Calu3 (cell line): ENCODE measurements around the gene NMT1. TPM values are rescaled to one million over a fixed set of nuclear protein-coding genes. Genes with fewer than 3 reads are reported as not detected.

Experiments
- BruUV-seq: library from RNA; stranded (reverse); fragments of 400-500 nt; replicated peaks from 2 replicates; lab custom pipeline; 2021; lab: Mats Ljungman, UMichigan
- CTCF ChIA-PET: fragments of 300-600 bp; sonication (Branson Sonifier 250); formaldehyde crosslinking; loops from one replicate; lab custom pipeline; 2022; ENCODE audit warnings: antibody characterized with exemption; lab: Charles Lee
- DNase-seq: peaks from one replicate; pipeline ENCODE4 v3.0.0; 2022
- H3K27ac Mint-ChIP-seq: one replicate; pipeline ENCODE4 v1.8.0; 2022; ENCODE audit warnings: mixed read lengths; ENCODE audit not compliant: unreplicated experiment
- H3K27me3 Mint-ChIP-seq: one replicate; pipeline ENCODE4 v1.8.0; 2022; ENCODE audit warnings: mixed read lengths; ENCODE audit not compliant: unreplicated experiment
- H3K36me3 Mint-ChIP-seq: one replicate; pipeline ENCODE4 v1.8.0; 2022; ENCODE audit warnings: mild to moderate bottlenecking, moderate library complexity, mixed read lengths; ENCODE audit not compliant: insufficient read depth, unreplicated experiment
- H3K4me1 Mint-ChIP-seq: one replicate; pipeline ENCODE4 v1.8.0; 2022; ENCODE audit warnings: mild to moderate bottlenecking, low read depth, mixed read lengths; ENCODE audit not compliant: unreplicated experiment
- H3K4me3 Mint-ChIP-seq: one replicate; pipeline ENCODE4 v1.8.0; 2022; ENCODE audit warnings: mild to moderate bottlenecking, low read depth, moderate library complexity, mixed read lengths; ENCODE audit not compliant: unreplicated experiment
- H3K9me3 Mint-ChIP-seq: one replicate; pipeline ENCODE4 v1.8.0; 2022; ENCODE audit warnings: low read depth, mixed read lengths; ENCODE audit not compliant: unreplicated experiment
- CTCF ChIP-seq: fragments of 200-600 bp; IDR thresholded peaks from one replicate; pipeline ENCODE4 v1.8.0; 2022; ENCODE audit warnings: antibody characterized with exemption; ENCODE audit not compliant: unreplicated experiment
- intact Hi-C: fragments of 100-400 bp; cut with micrococcal nuclease; formaldehyde crosslinking; loops from one replicate; pipeline ENCODE4 v1.10.0; 2022; ENCODE audit not compliant: unreplicated experiment
- total RNA-seq: library from RNA; stranded (reverse); gene quantifications from 2 replicates; pipeline ENCODE4 v1.2.3, GENCODE V29; 2022

The NMT1 gene
- total RNA-seq, 1 experiment from 2014 or later = 185 TPM

GRCh38 chr17:45107293-45108010 is 46.3 kb downstream of the NMT1 start:
- DNase-seq = no peak
- H3K27me3 Mint-ChIP-seq = no peaks in the 10 kb centered on the region
- H3K4me1 Mint-ChIP-seq = no peaks in the 10 kb centered on the region
- H3K9me3 Mint-ChIP-seq = no peaks in the 10 kb centered on the region
- H3K36me3 Mint-ChIP-seq = peaks cover 81% of the 10 kb centered on the region
- H3K4me3 Mint-ChIP-seq = no peak overlapping the region
- TF ChIP-seq CTCF = no peak
- CTCF ChIA-PET = interaction anchor here (1.7 kb wide), 1 partner anchor 28 kb away, joined by 12 read pairs; the partner anchor contains the start of gene ACBD4
- intact Hi-C loops = loop anchor here (2.0 kb wide), 1 partner anchor 23 kb away; no protein-coding TSS in a partner anchor
- H3K27ac Mint-ChIP-seq = no peak overlapping the region
- no TSS peak for BruUV-seq

GRCh38 chr17:45108051-45108450 is 46.9 kb downstream of the NMT1 start:
- H3K27ac Mint-ChIP-seq = no peak overlapping the region
- H3K27me3 Mint-ChIP-seq = no peaks in the 10 kb centered on the region
- no peaks in the 10 kb centered on the region for H3K4me1 Mint-ChIP-seq
- no peak overlapping the region for H3K4me3 Mint-ChIP-seq
- DNase-seq = no peak
- CTCF ChIA-PET = interaction anchor here (1.7 kb wide), 1 partner anchor 27 kb away, joined by 12 read pairs; the partner anchor contains the start of gene ACBD4
- no peaks in the 10 kb centered on the region for H3K9me3 Mint-ChIP-seq
- no peak for TF ChIP-seq CTCF
- peaks cover 77% of the 10 kb centered on the region for H3K36me3 Mint-ChIP-seq
- intact Hi-C loops = loop anchor here (2.0 kb wide), 1 partner anchor 23 kb away; no protein-coding TSS in a partner anchor
- no TSS peak for BruUV-seq

- Mint-ChIP-seq H3K36me3 (peaks cover 71% of the 10 kb centered on the region), H3K4me1 (no peaks in the 10 kb centered on the region), H3K27ac (no peak overlapping the region), H3K4me3 (no peak overlapping the region), H3K27me3 (no peaks in the 10 kb centered on the region), H3K9me3 (no peaks in the 10 kb centered on the region)
- no TSS peak for BruUV-seq
- no peak for TF ChIP-seq CTCF
- intact Hi-C loops = loop anchor here (2.0 kb wide), 1 partner anchor 22 kb away; no protein-coding TSS in a partner anchor
- no peak for DNase-seq
- CTCF ChIA-PET = interaction anchor here (1.1 to 1.7 kb wide), 3 partner anchors 24 to 110 kb away, joined by 3 to 12 read pairs (median 7); partner anchors contain the start of gene ACBD4
These were observed 47.7 kb downstream of the NMT1 start for GRCh38 chr17:45108595-45109521.
